ENCODE measurements around the gene PFKP. TPM values are rescaled to one million over a fixed set of nuclear protein-coding genes. Genes with fewer than 3 reads are reported as not detected.

The PFKP gene
- total RNA-seq, 1 donor from 2014 or later: 361 TPM

GRCh38 chr10:3100093-3100792 lies 32.9 kb downstream of the PFKP start:
- peaks cover 26% of the 10 kb centered on the region for H3K4me1 ChIP-seq (ENCODE audit: insufficient read depth, low read length)
- TF ChIP-seq EZH2 (IDR thresholded peaks at IDR 0.05; ENCODE audit: insufficient read depth, low read length) (no peak), CTCF (IDR thresholded peaks at IDR 0.05; ENCODE audit: insufficient read depth, low read depth, low read length) (no peak)
- no peaks in the 10 kb centered on the region for H4K20me1 ChIP-seq (ENCODE audit: insufficient read depth, low read length)
- H3K79me2 ChIP-seq (ENCODE audit: insufficient read depth, low read length): peaks cover 78% of the 10 kb centered on the region
- no peak overlapping the region for H3K9ac ChIP-seq (ENCODE audit: low read length)
- FAIRE-seq (no peak), DNase-seq (ENCODE audit: low read depth) (no peak)
- peaks cover 41% of the 10 kb centered on the region for H3K36me3 ChIP-seq (ENCODE audit: insufficient read depth, low read length)
- Mint-ChIP-seq H3K9me3 (ENCODE audit: unreplicated experiment) (no peaks in the 10 kb centered on the region), H3K27me3 (ENCODE audit: low read depth, unreplicated experiment) (no peaks in the 10 kb centered on the region), H3K27ac (ENCODE audit: unreplicated experiment) (no peak overlapping the region), H3K36me3 (ENCODE audit: low read depth, unreplicated experiment) (peaks cover 20% of the 10 kb centered on the region), H3K4me1 (ENCODE audit: low read depth, unreplicated experiment) (peaks cover 34% of the 10 kb centered on the region), H3K4me3 (ENCODE audit: unreplicated experiment) (no peak overlapping the region)
- H2AFZ ChIP-seq (ENCODE audit: low read depth, low read length): no peak overlapping the region
- no peak overlapping the region for H3K4me3 ChIP-seq (ENCODE audit: insufficient read depth, low read depth, low read length)
- H3K27me3 ChIP-seq (ENCODE audit: insufficient read depth, low read length): no peaks in the 10 kb centered on the region
- H3K4me2 ChIP-seq (ENCODE audit: low read length): no peak overlapping the region
- H3K9me3 ChIP-seq (ENCODE audit: insufficient read depth, low read depth, low read length): no peaks in the 10 kb centered on the region
- H3K27ac ChIP-seq (ENCODE audit: low read depth, low read length): no peak overlapping the region

GRCh38 chr10:3100856-3101640 lies 33.7 kb downstream of the PFKP start:
- H3K27me3 Mint-ChIP-seq (ENCODE audit: low read depth, unreplicated experiment): no peaks in the 10 kb centered on the region
- no peaks in the 10 kb centered on the region for H3K9me3 Mint-ChIP-seq (ENCODE audit: unreplicated experiment)
- Histone ChIP-seq H3K4me3 (ENCODE audit: insufficient read depth, low read depth, low read length) (no peak overlapping the region), H3K27ac (ENCODE audit: low read depth, low read length) (no peak overlapping the region), H3K27me3 (ENCODE audit: insufficient read depth, low read length) (no peaks in the 10 kb centered on the region), H3K4me1 (ENCODE audit: insufficient read depth, low read length) (peaks cover 20% of the 10 kb centered on the region), H4K20me1 (ENCODE audit: insufficient read depth, low read length) (no peaks in the 10 kb centered on the region), H3K79me2 (ENCODE audit: insufficient read depth, low read length) (peaks cover 83% of the 10 kb centered on the region), H3K4me2 (ENCODE audit: low read length) (no peak overlapping the region), H2AFZ (ENCODE audit: low read depth, low read length) (no peak overlapping the region), H3K36me3 (ENCODE audit: insufficient read depth, low read length) (peaks cover 46% of the 10 kb centered on the region), H3K9ac (ENCODE audit: low read length) (no peak overlapping the region), H3K9me3 (ENCODE audit: insufficient read depth, low read depth, low read length) (no peaks in the 10 kb centered on the region)
- TF ChIP-seq EZH2 (IDR thresholded peaks at IDR 0.05; ENCODE audit: insufficient read depth, low read length) (no peak), CTCF (IDR thresholded peaks at IDR 0.05; ENCODE audit: insufficient read depth, low read depth, low read length) (no peak)
- H3K4me3 Mint-ChIP-seq (ENCODE audit: unreplicated experiment): no peak overlapping the region
- H3K4me1 Mint-ChIP-seq (ENCODE audit: low read depth, unreplicated experiment): peaks cover 28% of the 10 kb centered on the region
- no peak for FAIRE-seq
- peak overlapping the region; percentile 30 for H3K27ac Mint-ChIP-seq (ENCODE audit: unreplicated experiment)
- DNase-seq (ENCODE audit: low read depth): no peak
- H3K36me3 Mint-ChIP-seq (ENCODE audit: low read depth, unreplicated experiment): peaks cover 20% of the 10 kb centered on the region

All from astrocyte (in vitro differentiated cells and primary cell).